Endothelial cell of umbilical vein (primary cell): ENCODE data around the gene SSH2. TPM values are rescaled to one million over a fixed set of nuclear protein-coding genes. Genes with fewer than 3 reads are reported as not detected.

Source experiments
- BruUV-seq: library from RNA; stranded (reverse); fragments of 400-500 nt; replicated peaks from 2 replicates; lab custom pipeline; 2021; lab: Mats Ljungman, UMichigan
- CTCF ChIA-PET: fragments of 300-600, 350-600 bp; sonication (Branson Sonifier 250); formaldehyde crosslinking; loops from one replicate; lab custom pipeline; 2021; ENCODE audit warnings: antibody characterized with exemption, inconsistent platforms; lab: Charles Lee
- POLR2A ChIA-PET: fragments of 300-600, 350-600 bp; sonication (Branson Sonifier 250); formaldehyde crosslinking; loops from one replicate; lab custom pipeline; 2021; ENCODE audit warnings: antibody characterized with exemption, inconsistent platforms; lab: Charles Lee
- DNase-seq: peaks from one replicate; pipeline ENCODE4 v3.0.0-alpha.2; 2011; ENCODE audit warnings: low read depth, low spot score
- FAIRE-seq: peaks from 2 replicates; lab custom pipeline; 2011; peaks lifted over from hg19 to GRCh38; lab: Jason Lieb, UNC
- H2AFZ ChIP-seq: 2 replicates; pipeline ENCODE4 v1.6.0; 2012; ENCODE audit warnings: low read depth, low read length, control low read depth, inconsistent platforms
- H3K27ac ChIP-seq: 2 replicates; pipeline ENCODE4 v1.5.1; 2011; ENCODE audit warnings: low read depth, mild to moderate bottlenecking, control low read depth, low read length, moderate library complexity; ENCODE audit not compliant: insufficient read depth
- H3K27me3 ChIP-seq, 2 experiments: 2 replicates each; pipeline versions ENCODE4 v1.6.0 to v1.6.1; 2011; ENCODE audit warnings: low read length in 2 of 2, mixed read lengths in 1 of 2; ENCODE audit not compliant: control insufficient read depth in 2 of 2, insufficient read depth in 2 of 2
- H3K36me3 ChIP-seq, 2 experiments: 2 replicates in 1 of 2; 3 replicates in 1 of 2; pipeline ENCODE4 v1.5.1; 2011; ENCODE audit warnings: low read length in 2 of 2, mild to moderate bottlenecking in 1 of 2, moderate library complexity in 1 of 2; ENCODE audit not compliant: control insufficient read depth in 2 of 2, insufficient read depth in 2 of 2; ENCODE audit errors: extremely low read depth in 1 of 2
- H3K4me1 ChIP-seq: 3 replicates; pipeline ENCODE4 v1.5.1; 2011; ENCODE audit warnings: mild to moderate bottlenecking, low read length; ENCODE audit not compliant: control insufficient read depth, insufficient read depth; ENCODE audit errors: extremely low read depth
- H3K4me2 ChIP-seq: 2 replicates; pipeline ENCODE4 v1.6.1; 2011; ENCODE audit warnings: low read length, control low read depth, mixed read lengths; ENCODE audit not compliant: insufficient read depth
- H3K4me3 ChIP-seq, 3 experiments: fragments of 200-600 bp in 1 of 3; sonication (generic), shearing (Covaris generic) in 1 of 3; replicated peaks in 1 of 3; 2 replicates each; pipeline ENCODE4 v1.5.1; 2011 to 2016; ENCODE audit warnings: control low read depth in 3 of 3, low read length in 3 of 3, mild to moderate bottlenecking in 2 of 3, inconsistent platforms in 1 of 3, low read depth in 1 of 3, moderate library complexity in 1 of 3; ENCODE audit not compliant: insufficient read depth in 1 of 3
- H3K79me2 ChIP-seq: 2 replicates; pipeline ENCODE4 v1.6.0; 2012; ENCODE audit warnings: low read length, inconsistent platforms; ENCODE audit not compliant: control insufficient read depth, insufficient read depth
- H3K9ac ChIP-seq: replicated peaks from 2 replicates; pipeline ENCODE3; 2011; ENCODE audit warnings: low read length, control low read depth; ENCODE audit not compliant: insufficient read depth; ENCODE audit errors: extremely low read depth
- H3K9me1 ChIP-seq: replicated peaks from 3 replicates; pipeline ENCODE4 v1.6.0; 2011; ENCODE audit warnings: mild to moderate bottlenecking, low read length; ENCODE audit not compliant: control insufficient read depth, insufficient read depth; ENCODE audit errors: extremely low read depth
- H3K9me3 ChIP-seq: replicated peaks from 2 replicates; pipeline ENCODE4 v1.5.1; 2012; ENCODE audit warnings: low read length, inconsistent platforms; ENCODE audit not compliant: control insufficient read depth, insufficient read depth
- H4K20me1 ChIP-seq: replicated peaks from 2 replicates; pipeline ENCODE3; 2011; ENCODE audit warnings: mild to moderate bottlenecking, low read length; ENCODE audit not compliant: control insufficient read depth, insufficient read depth; ENCODE audit errors: extremely low read depth
- EZH2 ChIP-seq: IDR thresholded peaks from 2 replicates; pipeline ENCODE4 v1.6.1; 2012; ENCODE audit warnings: borderline replicate concordance, low read depth, mild to moderate bottlenecking, moderate library complexity, low read length, inconsistent platforms; ENCODE audit not compliant: severe bottlenecking
- GATA2 ChIP-seq: IDR thresholded peaks from 2 replicates; pipeline ENCODE4 v1.7.0; 2011; ENCODE audit warnings: low read depth, mild to moderate bottlenecking, moderate library complexity, mixed read lengths, low read length; ENCODE audit not compliant: insufficient read length, insufficient read depth
- JUN ChIP-seq: IDR thresholded peaks from 2 replicates; pipeline ENCODE4 v1.6.1; 2011; ENCODE audit warnings: borderline replicate concordance, low read depth; ENCODE audit not compliant: insufficient read length, insufficient read depth
- MAX ChIP-seq: IDR thresholded peaks from 2 replicates; pipeline ENCODE4 v1.6.1; 2011; ENCODE audit not compliant: insufficient read depth, insufficient read length
- dilution Hi-C: fragments of 300-500 bp; cut with MboI; formaldehyde crosslinking; loops from one replicate; pipeline ENCODE4 v1.15.0; 2019; ENCODE audit warnings: low sequenced_read_pairs; ENCODE audit not compliant: extremely low pct_ligation_motif_present
- intact Hi-C: fragments of 100-400 bp; cut with micrococcal nuclease; formaldehyde crosslinking; loops from one replicate; pipeline ENCODE4 v1.10.0; 2022
- polyA plus RNA-seq, 4 experiments: library from polyadenylated mRNA; depleted of rRNA in 3 of 4; stranded (reverse) in 3 of 4; unstranded in 1 of 4; fragments of >200 nt; gene quantifications; 2 replicates each; pipeline versions ENCODE4 v1.2.1 to v1.2.3, GENCODE V29; 2011 to 2012; ENCODE audit warnings: missing spikeins in 1 of 4
- total RNA-seq: library from RNA; stranded (reverse); gene quantifications from 2 replicates; pipeline ENCODE4 v1.2.3, GENCODE V29; 2021

SSH2 gene
- total and polyA plus RNA-seq, 2 donors (not counting 3 experiments of a cell fraction or from before 2014, with no cell fraction given) = 24.6 to 60.9 TPM

GRCh38 chr17:29720551-29720950, 209.5 kb downstream of the SSH2 start:
- POLR2A ChIA-PET = no interaction called here
- intact Hi-C loops (no loop called here), dilution Hi-C loops (no loop called here)
- no peak for FAIRE-seq
- H3K27me3 ChIP-seq = no peaks in the 10 kb centered on the region
- peaks cover 17% of the 10 kb centered on the region for H3K4me1 ChIP-seq
- no peak overlapping the region for H3K4me3 ChIP-seq
- no peak overlapping the region for H3K27ac ChIP-seq
- TF ChIP-seq JUN = no peak
- BruUV-seq = no TSS peak
- no peaks in the 10 kb centered on the region for H3K36me3 ChIP-seq
- H3K9ac ChIP-seq = no peak overlapping the region
- no peak for DNase-seq
- no peaks in the 10 kb centered on the region for H3K9me1 ChIP-seq
- no peak overlapping the region for H3K4me2 ChIP-seq
- CTCF ChIA-PET = no interaction called here
- H2AFZ ChIP-seq = no peak overlapping the region
- peaks cover 13% of the 10 kb centered on the region for H3K79me2 ChIP-seq
- H4K20me1 ChIP-seq = no peaks in the 10 kb centered on the region
- H3K9me3 ChIP-seq = no peaks in the 10 kb centered on the region

DNA sequence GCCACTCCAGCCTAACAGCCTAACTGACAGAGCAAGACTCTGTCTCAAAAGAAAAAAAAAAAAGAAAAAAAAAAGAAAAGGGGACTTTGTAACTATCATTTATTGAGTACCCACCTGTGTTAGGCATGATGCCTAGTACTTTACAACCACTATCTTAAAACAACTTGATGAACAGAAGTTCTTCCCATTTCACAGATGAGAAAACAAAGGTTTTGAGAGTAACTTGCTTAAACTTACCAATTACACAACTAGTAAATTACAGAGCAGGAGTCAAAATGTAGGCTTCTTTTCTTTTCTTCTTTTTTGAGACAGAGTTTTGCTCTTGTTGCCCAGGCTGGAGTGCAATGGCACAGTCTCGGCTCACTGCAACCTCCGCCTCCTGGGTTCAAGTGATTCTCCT, 210.6 kb downstream of the SSH2 start:
- Histone ChIP-seq H3K79me2 (peaks cover 11% of the 10 kb centered on the region), H3K36me3 (no peaks in the 10 kb centered on the region), H4K20me1 (no peaks in the 10 kb centered on the region), H2AFZ (no peak overlapping the region), H3K4me2 (no peak overlapping the region), H3K27ac (no peak overlapping the region), H3K27me3 (no peaks in the 10 kb centered on the region), H3K9me3 (no peaks in the 10 kb centered on the region), H3K4me1 (peaks cover 17% of the 10 kb centered on the region), H3K9ac (no peak overlapping the region), H3K4me3 (no peak overlapping the region), H3K9me1 (no peaks in the 10 kb centered on the region)
- DNase-seq (no peak), FAIRE-seq (no peak)
- intact Hi-C loops = no loop called here
- dilution Hi-C loops = no loop called here
- POLR2A ChIA-PET = no interaction called here
- TF ChIP-seq JUN (no peak), GATA2 (no peak), EZH2 (no peak), MAX (no peak)
- CTCF ChIA-PET = no interaction called here
- BruUV-seq = no TSS peak
